SK-N-SH treated with all-trans-retinoic acid at 6 μM for 48 hours (cell line): Measurements from ENCODE around the gene FBLL1.
"Not testable (repeated sequence)": the region's sequence is repeated elsewhere in the genome, so short reads cannot be mapped to it uniquely, and the experiment has no call there.

Experiments
- ATAC-seq: fragments of 200-7000 bp; cut with Tn5 transposase; 3 replicates; pipeline ENCODE4 v1.9.1; 2020; ENCODE audit warnings: mild to moderate bottlenecking, moderate library complexity
- ARNTL ChIP-seq: fragments of 450-650 bp; formaldehyde crosslinking; IDR thresholded peaks from 2 replicates; pipeline ENCODE4 v1.5.0; 2020; ENCODE audit warnings: low read depth, mild to moderate bottlenecking, moderate library complexity, borderline replicate concordance
- BACH2 ChIP-seq: fragments of 250-450 bp; sonication (Bioruptor Pico); IDR thresholded peaks from 2 replicates; pipeline ENCODE4 v1.9.0; 2021; ENCODE audit warnings: mild to moderate bottlenecking, borderline replicate concordance
- CSDC2 ChIP-seq: fragments of 250-450 bp; sonication (Bioruptor Pico); IDR thresholded peaks from 2 replicates; pipeline ENCODE4 v1.5.0; 2020; ENCODE audit warnings: mild to moderate bottlenecking, moderate library complexity
- CSRNP3 ChIP-seq: fragments of 250-450 bp; sonication (Bioruptor Pico); IDR thresholded peaks from 2 replicates; pipeline ENCODE4 v1.5.1; 2021; ENCODE audit warnings: mild to moderate bottlenecking, moderate library complexity
- ESRRG ChIP-seq: fragments of 250-450 bp; sonication (Bioruptor Pico); IDR thresholded peaks from 2 replicates; pipeline ENCODE4 v1.6.1; 2021; ENCODE audit warnings: mild to moderate bottlenecking
- GLIS3 ChIP-seq: fragments of 250-450 bp; sonication (Bioruptor Pico); IDR thresholded peaks from 2 replicates; pipeline ENCODE4 v1.5.0; 2020; ENCODE audit warnings: mild to moderate bottlenecking, moderate library complexity
- ISL1 ChIP-seq: fragments of 250-450 bp; sonication (Bioruptor Pico); IDR thresholded peaks from 2 replicates; pipeline ENCODE4 v2.1.2; 2022; ENCODE audit warnings: mild to moderate bottlenecking, moderate library complexity
- OSR1 ChIP-seq: fragments of 250-450 bp; sonication (Bioruptor Pico); IDR thresholded peaks from 2 replicates; pipeline ENCODE4 v1.8.0; 2022; ENCODE audit warnings: moderate library complexity, mild to moderate bottlenecking, inconsistent platforms
- PATZ1 ChIP-seq: fragments of 250-450 bp; sonication (Bioruptor Pico); IDR thresholded peaks from 2 replicates; pipeline ENCODE4 v1.8.0; 2020; ENCODE audit warnings: mild to moderate bottlenecking, moderate library complexity, borderline replicate concordance
- POU6F1 ChIP-seq: fragments of 250-450 bp; sonication (Bioruptor Pico); IDR thresholded peaks from 2 replicates; pipeline ENCODE4 v1.8.0; 2021; ENCODE audit warnings: low read depth, mild to moderate bottlenecking, moderate library complexity, borderline replicate concordance
- PPARA ChIP-seq: fragments of 250-450 bp; sonication (Bioruptor Pico); IDR thresholded peaks from 2 replicates; pipeline ENCODE4 v1.5.0; 2020; ENCODE audit warnings: mild to moderate bottlenecking, borderline replicate concordance
- RARB ChIP-seq: fragments of 250-450 bp; sonication (Bioruptor Pico); IDR thresholded peaks from 2 replicates; pipeline ENCODE4 v1.8.0; 2021; ENCODE audit warnings: mild to moderate bottlenecking, moderate library complexity
- SNAI2 ChIP-seq: fragments of 250-450 bp; sonication (Bioruptor Pico); IDR thresholded peaks from 2 replicates; pipeline ENCODE4 v1.5.0; 2020; ENCODE audit warnings: mild to moderate bottlenecking, moderate library complexity
- TCF4 ChIP-seq: fragments of 250-450 bp; sonication (Bioruptor Pico); IDR thresholded peaks from 2 replicates; pipeline ENCODE4 v1.8.0; 2021; ENCODE audit warnings: mild to moderate bottlenecking, moderate library complexity, borderline replicate concordance
- TSHZ2 ChIP-seq: fragments of 250-450 bp; sonication (Bioruptor Pico); IDR thresholded peaks from 2 replicates; pipeline ENCODE4 v1.5.0; 2020; ENCODE audit warnings: mild to moderate bottlenecking, moderate library complexity
- ZC3H10 ChIP-seq: fragments of 250-450 bp; sonication (Bioruptor Pico); IDR thresholded peaks from 2 replicates; pipeline ENCODE4 v1.5.1; 2021; ENCODE audit warnings: mild to moderate bottlenecking, moderate library complexity
- ZFP30 ChIP-seq: fragments of 450-650 bp; formaldehyde crosslinking; IDR thresholded peaks from 2 replicates; pipeline ENCODE4 v1.5.0; 2022; ENCODE audit warnings: mild to moderate bottlenecking, moderate library complexity
- ZNF70 ChIP-seq: fragments of 450-650 bp; formaldehyde crosslinking; IDR thresholded peaks from 2 replicates; pipeline ENCODE4 v1.5.0; 2020; ENCODE audit warnings: mild to moderate bottlenecking, moderate library complexity
- ZNF8 ChIP-seq: fragments of 450-650 bp; formaldehyde crosslinking; IDR thresholded peaks from 2 replicates; pipeline ENCODE4 v1.5.0; 2020; ENCODE audit warnings: mild to moderate bottlenecking, moderate library complexity

The FBLL1 gene

GRCh38 chr5:168529374-168530234 is 499 bp downstream of the FBLL1 start (continued):
- TF ChIP-seq TSHZ2 (CRISPR knock-in tag) = no peak
- no peak for TF ChIP-seq GLIS3 (CRISPR knock-in tag)
- no peak for TF ChIP-seq BACH2 (CRISPR knock-in tag)

- TF ChIP-seq ISL1 (CRISPR knock-in tag) (no peak), POU6F1 (CRISPR knock-in tag) (no peak), ZNF8 (no peak), ARNTL (CRISPR knock-in tag) (no peak), ZC3H10 (CRISPR knock-in tag) (no peak), RARB (CRISPR knock-in tag) (no peak), CSRNP3 (CRISPR knock-in tag) (no peak), ZFP30 (CRISPR knock-in tag) (no peak), ESRRG (CRISPR knock-in tag) (no peak), PATZ1 (no peak), OSR1 (no peak), PPARA (no peak), CSDC2 (no peak), SNAI2 (no peak), BACH2 (CRISPR knock-in tag) (no peak)
Observed at GRCh38 chr5:168530621-168531150, 1.6 kb downstream of the FBLL1 start.

GRCh38 chr5:168531191-168531590 is 2.1 kb downstream of the FBLL1 start:
- TF ChIP-seq CSDC2 (no peak), ISL1 (CRISPR knock-in tag) (no peak), ARNTL (CRISPR knock-in tag) (no peak), SNAI2 (no peak), BACH2 (CRISPR knock-in tag) (no peak), TCF4 (CRISPR knock-in tag) (no peak)

More at GRCh38 chr5:168530621-168531150, 1.6 kb downstream of the FBLL1 start:
- no peak for ATAC-seq

GRCh38 chr5:168531987-168532864 is 3.1 kb downstream of the FBLL1 start:
- TF ChIP-seq ZC3H10 (CRISPR knock-in tag) = no peak
- TF ChIP-seq ZNF70 (CRISPR knock-in tag) = no peak
- ATAC-seq = no peak

More at GRCh38 chr5:168531191-168531590, 2.1 kb downstream of the FBLL1 start:
- no peak for ATAC-seq

- ATAC-seq = not testable (repeated sequence)
Observed at GRCh38 chr5:168534351-168534750, 5.2 kb downstream of the FBLL1 start.
